ENCODE measurements around the gene NT5DC2. TPM values are rescaled to one million over a fixed set of nuclear protein-coding genes. Genes with fewer than 3 reads are reported as not detected.

NT5DC2 gene
- total RNA-seq, 1 experiment from 2014 or later: 377 TPM

GRCh38 chr3:52507359-52507758 is 26.3 kb downstream of the NT5DC2 start (continued):
- TF ChIP-seq TP53 (CRISPR knock-in tag; IDR thresholded peaks at IDR 0.05) (no peak), RELA (CRISPR knock-in tag; IDR thresholded peaks at IDR 0.05; ENCODE audit: borderline replicate concordance) (no peak), IRF2 (CRISPR knock-in tag; IDR thresholded peaks at IDR 0.05; ENCODE audit: borderline replicate concordance, low read depth) (no peak), GTF2I (CRISPR knock-in tag; conservative IDR thresholded peaks at IDR 0.05) (no peak), FOXK1 (CRISPR knock-in tag; IDR thresholded peaks at IDR 0.05) (no peak)

GRCh38 chr3:52506266-52506966 is 27.2 kb downstream of the NT5DC2 start:
- no peak for DNase-seq (ENCODE audit: low spot score)
- no peaks in the 10 kb centered on the region for H3K9me3 Mint-ChIP-seq
- no peaks in the 10 kb centered on the region; the same call in 1 of the 2 replicates for H3K27me3 Mint-ChIP-seq (ENCODE audit: low read depth)
- H3K4me1 Mint-ChIP-seq: peaks cover 2% of the 10 kb centered on the region; the same call in 1 of the 2 replicates
- no peak overlapping the region for H3K4me3 Mint-ChIP-seq
- H3K27ac Mint-ChIP-seq: no peak overlapping the region
- CTCF ChIA-PET: no interaction called here
- TF ChIP-seq SP1 (CRISPR knock-in tag; conservative IDR thresholded peaks at IDR 0.05) (no peak), ETV6 (CRISPR knock-in tag; IDR thresholded peaks at IDR 0.05) (no peak), PRRX2 (CRISPR knock-in tag; IDR thresholded peaks at IDR 0.05) (no peak), JUN (CRISPR knock-in tag; IDR thresholded peaks at IDR 0.05) (no peak), TEAD4 (CRISPR knock-in tag; IDR thresholded peaks at IDR 0.05) (no peak), USF1 (CRISPR knock-in tag; IDR thresholded peaks at IDR 0.05) (no peak), ARID4B (CRISPR knock-in tag; IDR thresholded peaks at IDR 0.05; ENCODE audit: borderline replicate concordance) (no peak), ZNF396 (CRISPR knock-in tag; IDR thresholded peaks at IDR 0.05; ENCODE audit: borderline replicate concordance) (no peak), FOXP1 (CRISPR knock-in tag; IDR thresholded peaks at IDR 0.05; ENCODE audit: borderline replicate concordance) (no peak), FOXP4 (CRISPR knock-in tag; IDR thresholded peaks at IDR 0.05) (no peak), NFYB (CRISPR knock-in tag; conservative IDR thresholded peaks at IDR 0.05; ENCODE audit: low read depth) (no peak), OVOL2 (CRISPR knock-in tag; IDR thresholded peaks at IDR 0.05; ENCODE audit: borderline replicate concordance) (no peak)
- H3K36me3 Mint-ChIP-seq: no peaks in the 10 kb centered on the region
- POLR2A ChIA-PET: no interaction called here
- no peak for ATAC-seq

- no peak for DNase-seq (ENCODE audit: low spot score)
- Mint-ChIP-seq H3K9me3 (no peaks in the 10 kb centered on the region), H3K27ac (no peak overlapping the region), H3K27me3 (ENCODE audit: low read depth) (no peaks in the 10 kb centered on the region; the same call in 1 of the 2 replicates), H3K4me1 (peaks cover 2% of the 10 kb centered on the region; the same call in 1 of the 2 replicates), H3K4me3 (no peak overlapping the region), H3K36me3 (no peaks in the 10 kb centered on the region)
- ATAC-seq: no peak
- ChIA-PET POLR2A (no interaction called here), CTCF (no interaction called here)
- TF ChIP-seq USF1 (CRISPR knock-in tag; IDR thresholded peaks at IDR 0.05) (no peak), MYBL2 (CRISPR knock-in tag; IDR thresholded peaks at IDR 0.05) (no peak), SMAD4 (CRISPR knock-in tag; IDR thresholded peaks at IDR 0.05) (no peak), NFE2L1 (CRISPR knock-in tag; IDR thresholded peaks at IDR 0.05) (no peak), ZNF423 (CRISPR knock-in tag; IDR thresholded peaks at IDR 0.05) (no peak), TP53 (CRISPR knock-in tag; IDR thresholded peaks at IDR 0.05) (no peak), ZNF263 (CRISPR knock-in tag; IDR thresholded peaks at IDR 0.05; ENCODE audit: low read depth) (no peak), EMX1 (CRISPR knock-in tag; IDR thresholded peaks at IDR 0.05) (no peak), IRF1 (CRISPR knock-in tag; IDR thresholded peaks at IDR 0.05) (no peak), ZNF671 (CRISPR knock-in tag; IDR thresholded peaks at IDR 0.05) (no peak), ELF4 (CRISPR knock-in tag; IDR thresholded peaks at IDR 0.05; ENCODE audit: low read depth) (no peak), ZNF121 (CRISPR knock-in tag; IDR thresholded peaks at IDR 0.05) (no peak), ZBTB21 (CRISPR knock-in tag; IDR thresholded peaks at IDR 0.05; ENCODE audit: borderline replicate concordance) (no peak)
Measured at GRCh38 chr3:52504977-52505376, 28.7 kb downstream of the NT5DC2 start.

All from WTC11 (cell line).